GM12892 (cell line): ENCODE measurements around the gene SMARCAD1.

Experiments used
- POLR2A ChIP-seq: IDR thresholded peaks from 2 replicates; pipeline ENCODE4 v1.6.1; 2011; ENCODE audit warnings: low read depth, low read length, control low read depth
- POLR2AphosphoS5 ChIP-seq: IDR thresholded peaks from 2 replicates; pipeline ENCODE4 v1.6.1; 2011; ENCODE audit warnings: low read depth, low read length, control low read depth
- TAF1 ChIP-seq: IDR thresholded peaks from 2 replicates; pipeline ENCODE4 v1.6.1; 2011; ENCODE audit warnings: low read depth, mild to moderate bottlenecking, control low read depth, low read length, borderline replicate concordance

GRCh38 chr4:94334476-94334875 is 126.8 kb downstream of the SMARCAD1 start:
- TF ChIP-seq POLR2AphosphoS5 (no peak), POLR2A (no peak), TAF1 (no peak)
